OCI-LY3 (cell line): ENCODE data around the gene PARD3B.

Experiments
- H2AFZ ChIP-seq: fragments of 200-600, 300-600 bp; shearing (Covaris generic); 2 replicates; pipeline ENCODE4 v1.6.0; 2014; ENCODE audit warnings: antibody characterized with exemption, low read depth, low read length
- H3K27ac ChIP-seq: fragments of 200-600, 300-600 bp; sonication (generic); 2 replicates; pipeline ENCODE4 v1.5.1; 2014; ENCODE audit warnings: mild to moderate bottlenecking, low read length, moderate library complexity, mixed read lengths
- H3K27me3 ChIP-seq: fragments of 200-600, 300-600 bp; sonication (generic); 2 replicates; pipeline ENCODE4 v1.6.1; 2014; ENCODE audit warnings: low read depth, low read length, mixed read lengths
- H3K36me3 ChIP-seq: fragments of 200-600, 300-600 bp; sonication (generic); replicated peaks from 2 replicates; pipeline ENCODE3; 2014; ENCODE audit warnings: low read depth, low read length, mixed read lengths
- H3K4me1 ChIP-seq: fragments of 300-600, 200-600 bp; sonication (generic); 2 replicates; pipeline ENCODE4 v1.6.1; 2014; ENCODE audit warnings: low read length, mixed read lengths
- H3K4me2 ChIP-seq: fragments of 200-600, 300-600 bp; sonication (generic); 2 replicates; pipeline ENCODE4 v1.6.1; 2014; ENCODE audit warnings: low read length, mixed read lengths
- H3K4me3 ChIP-seq: fragments of 300-600, 200-600 bp; sonication (generic); 2 replicates; pipeline ENCODE4 v1.5.1; 2014; ENCODE audit warnings: antibody characterized with exemption, mild to moderate bottlenecking, low read length, moderate library complexity
- H3K79me2 ChIP-seq: fragments of 300-600, 200-600 bp; shearing (Covaris generic); 2 replicates; pipeline ENCODE4 v1.6.1; 2014; ENCODE audit warnings: mild to moderate bottlenecking, low read length, mixed read lengths
- H3K9ac ChIP-seq: fragments of 300-600, 200-600 bp; shearing (Covaris generic); 2 replicates; pipeline ENCODE4 v1.6.0; 2014; ENCODE audit warnings: mild to moderate bottlenecking, low read length, moderate library complexity
- H3K9me3 ChIP-seq: fragments of 200-600, 300-600 bp; shearing (Covaris generic); 2 replicates; pipeline ENCODE4 v1.6.1; 2014; ENCODE audit warnings: low read length, mixed read lengths; ENCODE audit not compliant: insufficient read depth
- H4K20me1 ChIP-seq: fragments of 200-600, 300-600 bp; sonication (generic); 2 replicates; pipeline ENCODE4 v1.6.1; 2016; ENCODE audit warnings: low read length, mixed read lengths; ENCODE audit not compliant: insufficient read depth
- EZH2phosphoT487 ChIP-seq: fragments of 200-600 bp; shearing (Covaris generic); IDR thresholded peaks from 2 replicates; pipeline ENCODE4 v1.6.1; 2018; ENCODE audit warnings: antibody characterized with exemption, mixed run types, low read depth
- TF ChIP-seq, protein P1 (sequence below): fragments of 200-600, 300-600 bp; sonication (generic); IDR thresholded peaks from 2 replicates; pipeline ENCODE4 v1.5.1; 2014; ENCODE audit warnings: antibody characterized with exemption, low read length, low read depth

PARD3B gene

DNA sequence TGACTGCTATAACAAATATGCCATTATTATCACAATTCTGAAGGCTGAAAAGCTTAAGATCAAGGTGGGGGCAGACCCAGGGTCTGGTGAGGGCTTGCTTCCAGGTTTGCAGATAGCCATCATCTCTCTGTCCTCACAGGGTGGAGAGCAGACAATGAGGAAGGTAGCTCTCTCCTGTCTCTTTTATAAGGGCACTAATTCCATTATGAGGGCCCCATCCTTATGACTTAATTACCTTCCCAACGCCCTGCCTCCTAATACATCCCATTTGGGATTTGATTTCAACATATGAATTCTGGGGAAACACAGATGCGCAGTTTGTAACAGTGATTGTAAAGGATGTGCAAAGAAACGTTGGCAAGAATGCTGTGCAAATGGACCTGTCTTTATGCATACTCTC lies 44.8 kb downstream of the PARD3B start:
- H3K27me3 ChIP-seq, result 0 out of 2 replicates have a peak, but pooled peaks cover 6% of the 10 kb centered on the region
- H3K9me3 ChIP-seq, result 0 out of 2 replicates have a peak, but pooled peaks cover 4% of the 10 kb centered on the region
- H4K20me1 ChIP-seq, result no peaks in the 10 kb centered on the region
- no peaks in the 10 kb centered on the region for H3K4me1 ChIP-seq
- H3K79me2 ChIP-seq, result no peaks in the 10 kb centered on the region
- H3K4me2 ChIP-seq, result no peak overlapping the region
- H2AFZ ChIP-seq, result no peak overlapping the region
- no peak overlapping the region for H3K27ac ChIP-seq
- TF ChIP-seq, protein P1, sequence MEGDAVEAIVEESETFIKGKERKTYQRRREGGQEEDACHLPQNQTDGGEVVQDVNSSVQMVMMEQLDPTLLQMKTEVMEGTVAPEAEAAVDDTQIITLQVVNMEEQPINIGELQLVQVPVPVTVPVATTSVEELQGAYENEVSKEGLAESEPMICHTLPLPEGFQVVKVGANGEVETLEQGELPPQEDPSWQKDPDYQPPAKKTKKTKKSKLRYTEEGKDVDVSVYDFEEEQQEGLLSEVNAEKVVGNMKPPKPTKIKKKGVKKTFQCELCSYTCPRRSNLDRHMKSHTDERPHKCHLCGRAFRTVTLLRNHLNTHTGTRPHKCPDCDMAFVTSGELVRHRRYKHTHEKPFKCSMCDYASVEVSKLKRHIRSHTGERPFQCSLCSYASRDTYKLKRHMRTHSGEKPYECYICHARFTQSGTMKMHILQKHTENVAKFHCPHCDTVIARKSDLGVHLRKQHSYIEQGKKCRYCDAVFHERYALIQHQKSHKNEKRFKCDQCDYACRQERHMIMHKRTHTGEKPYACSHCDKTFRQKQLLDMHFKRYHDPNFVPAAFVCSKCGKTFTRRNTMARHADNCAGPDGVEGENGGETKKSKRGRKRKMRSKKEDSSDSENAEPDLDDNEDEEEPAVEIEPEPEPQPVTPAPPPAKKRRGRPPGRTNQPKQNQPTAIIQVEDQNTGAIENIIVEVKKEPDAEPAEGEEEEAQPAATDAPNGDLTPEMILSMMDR, result no peak
- TF ChIP-seq EZH2phosphoT487, result no peak
- H3K4me3 ChIP-seq, result no peak overlapping the region
- no peak overlapping the region for H3K9ac ChIP-seq
- H3K36me3 ChIP-seq, result no peaks in the 10 kb centered on the region

DNA sequence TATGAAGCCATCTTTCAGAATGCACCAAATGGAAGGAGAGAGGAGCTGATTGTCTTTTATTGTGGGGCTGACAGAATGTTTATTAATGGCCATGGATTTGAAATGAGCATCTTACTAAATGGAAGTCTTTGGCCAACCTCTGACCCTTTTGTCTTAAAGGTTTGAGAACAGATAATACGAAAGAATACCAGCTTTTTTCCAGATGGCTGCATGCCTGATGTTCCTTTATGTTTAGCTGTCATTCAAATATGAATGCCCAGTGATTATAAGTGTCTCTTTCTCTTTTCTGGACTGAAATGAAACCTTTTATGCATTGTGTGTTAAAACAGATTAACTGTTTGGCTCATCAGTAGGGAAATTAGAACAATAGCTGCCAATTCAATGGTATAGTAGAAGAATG lies 46.0 kb downstream of the PARD3B start:
- H3K79me2 ChIP-seq, result no peaks in the 10 kb centered on the region
- H3K27me3 ChIP-seq, result 0 out of 2 replicates have a peak, but pooled peaks cover 7% of the 10 kb centered on the region
- TF ChIP-seq, protein P1, result no peak
- no peak for TF ChIP-seq EZH2phosphoT487
- no peak overlapping the region for H2AFZ ChIP-seq
- H3K4me1 ChIP-seq, result no peaks in the 10 kb centered on the region
- 0 out of 2 replicates have a peak, but pooled peaks cover 4% of the 10 kb centered on the region for H3K9me3 ChIP-seq
- H4K20me1 ChIP-seq, result no peaks in the 10 kb centered on the region
- no peak overlapping the region for H3K4me3 ChIP-seq
- H3K36me3 ChIP-seq, result no peaks in the 10 kb centered on the region
- no peak overlapping the region for H3K4me2 ChIP-seq
- H3K27ac ChIP-seq, result no peak overlapping the region
- H3K9ac ChIP-seq, result no peak overlapping the region

DNA sequence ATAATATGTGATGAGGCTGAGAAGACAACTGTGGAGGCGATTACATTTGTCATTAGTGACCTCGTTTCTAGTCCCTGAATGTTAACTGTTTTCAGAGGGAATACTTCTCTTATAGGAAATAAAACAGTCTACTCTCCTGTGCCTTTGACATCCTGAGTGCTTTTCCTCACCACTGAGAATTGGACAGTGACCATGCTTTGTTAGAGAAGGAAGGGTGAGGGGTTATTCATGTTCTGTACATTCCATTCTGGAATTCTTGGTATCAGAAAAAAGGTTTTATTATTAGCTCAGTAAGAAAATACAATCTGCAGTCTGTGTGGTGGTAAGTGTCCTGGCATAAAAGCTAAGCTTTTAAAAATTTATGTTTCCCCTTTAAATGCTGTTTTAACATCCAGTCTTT lies 58.8 kb downstream of the PARD3B start:
- H3K9ac ChIP-seq, result no peak overlapping the region
- H3K4me2 ChIP-seq, result no peak overlapping the region
- H4K20me1 ChIP-seq, result no peaks in the 10 kb centered on the region
- H3K27ac ChIP-seq, result no peak overlapping the region
- no peaks in the 10 kb centered on the region for H3K4me1 ChIP-seq
- no peaks in the 10 kb centered on the region for H3K79me2 ChIP-seq
- no peaks in the 10 kb centered on the region for H3K9me3 ChIP-seq
- no peak overlapping the region for H2AFZ ChIP-seq
- no peak for TF ChIP-seq EZH2phosphoT487
- TF ChIP-seq, protein P1, result no peak
- 0 out of 2 replicates have a peak, but pooled peaks cover 4% of the 10 kb centered on the region for H3K27me3 ChIP-seq
- no peaks in the 10 kb centered on the region for H3K36me3 ChIP-seq
- no peak overlapping the region for H3K4me3 ChIP-seq

DNA sequence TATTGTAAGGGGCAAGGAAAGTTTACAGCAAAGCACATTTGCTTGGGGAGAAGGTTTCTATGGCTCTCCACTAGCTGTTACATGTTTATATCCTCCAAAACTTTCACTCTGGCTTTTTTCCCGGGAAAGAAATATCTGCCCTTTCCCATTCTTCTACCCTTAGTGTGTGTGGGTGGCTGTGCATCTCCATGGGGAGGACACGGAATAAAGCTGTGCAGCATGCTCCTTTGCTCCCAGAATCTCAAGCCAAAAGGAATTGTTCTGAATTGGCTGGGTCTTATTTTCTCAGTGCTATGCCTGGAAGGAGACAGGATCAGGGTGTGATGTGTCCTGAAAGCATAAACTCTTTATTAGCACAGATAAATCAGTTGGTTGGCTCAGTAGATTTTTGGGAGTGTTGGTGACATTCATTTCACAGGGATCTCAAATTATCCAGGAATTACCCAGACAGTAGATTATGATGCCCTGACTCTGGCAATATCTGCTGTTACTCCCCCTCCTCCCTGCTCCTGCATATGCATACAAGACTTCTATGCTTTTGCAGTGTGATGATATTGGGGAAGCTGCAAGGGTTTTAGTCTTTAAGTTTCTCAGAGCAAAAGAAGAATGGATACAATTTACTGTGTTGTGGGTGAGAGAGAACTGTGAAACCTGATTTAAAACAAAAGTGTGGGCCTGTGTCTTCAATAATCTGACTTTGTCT lies 63.1 kb downstream of the PARD3B start:
- no peak overlapping the region for H2AFZ ChIP-seq
- no peaks in the 10 kb centered on the region for H3K36me3 ChIP-seq
- H3K4me1 ChIP-seq, result no peaks in the 10 kb centered on the region
- H3K27ac ChIP-seq, result no peak overlapping the region
- H3K4me3 ChIP-seq, result no peak overlapping the region
- H3K79me2 ChIP-seq, result no peaks in the 10 kb centered on the region
- H3K27me3 ChIP-seq, result peaks cover 8% of the 10 kb centered on the region; the same call in 1 of the 2 replicates
- no peak for TF ChIP-seq EZH2phosphoT487
- TF ChIP-seq, protein P1, result no peak
- no peaks in the 10 kb centered on the region for H3K9me3 ChIP-seq
- no peak overlapping the region for H3K9ac ChIP-seq
- no peaks in the 10 kb centered on the region for H4K20me1 ChIP-seq
- H3K4me2 ChIP-seq, result no peak overlapping the region
